ENCODE data around the gene ATP1A4. TPM values are rescaled to one million over a fixed set of nuclear protein-coding genes. Genes with fewer than 3 reads are reported as not detected.
"Not testable (repeated sequence)": the region's sequence is repeated elsewhere in the genome, so short reads cannot be mapped to it uniquely, and the experiment has no call there.

ATP1A4 gene
- total RNA-seq, 1 donor from 2014 or later = not detected

DNA sequence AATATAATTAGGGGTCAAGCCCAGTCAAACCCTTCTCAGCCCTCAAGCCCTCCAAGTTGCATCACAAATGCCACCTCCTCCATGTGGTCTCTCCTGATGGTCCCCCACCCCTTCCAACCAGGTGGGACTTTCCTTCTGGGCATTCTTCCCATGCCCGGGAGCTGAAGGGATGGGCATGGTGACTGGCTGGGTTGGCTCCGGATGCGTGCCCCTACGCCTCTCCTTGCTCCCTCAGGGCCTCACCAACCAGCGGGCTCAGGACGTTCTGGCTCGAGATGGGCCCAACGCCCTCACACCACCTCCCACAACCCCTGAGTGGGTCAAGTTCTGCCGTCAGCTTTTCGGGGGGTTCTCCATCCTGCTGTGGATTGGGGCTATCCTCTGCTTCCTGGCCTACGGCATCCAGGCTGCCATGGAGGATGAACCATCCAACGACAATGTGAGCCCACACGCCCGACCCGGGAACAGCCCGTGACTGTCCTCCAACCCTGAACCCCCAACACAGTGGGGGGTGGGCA is 28.4 kb upstream of the ATP1A4 start:
- no peak overlapping the region for H3K4me3 Mint-ChIP-seq (ENCODE audit: unreplicated experiment)
- no peaks in the 10 kb centered on the region for H3K36me3 Mint-ChIP-seq (ENCODE audit: unreplicated experiment)
- no peaks in the 10 kb centered on the region for H3K4me1 Mint-ChIP-seq (ENCODE audit: low read depth, unreplicated experiment)
- H3K9me3 Mint-ChIP-seq (ENCODE audit: unreplicated experiment) = no peaks in the 10 kb centered on the region
- no peak for DNase-seq
- no peak overlapping the region for H3K27ac Mint-ChIP-seq (ENCODE audit: unreplicated experiment)
- TF ChIP-seq, protein P1, sequence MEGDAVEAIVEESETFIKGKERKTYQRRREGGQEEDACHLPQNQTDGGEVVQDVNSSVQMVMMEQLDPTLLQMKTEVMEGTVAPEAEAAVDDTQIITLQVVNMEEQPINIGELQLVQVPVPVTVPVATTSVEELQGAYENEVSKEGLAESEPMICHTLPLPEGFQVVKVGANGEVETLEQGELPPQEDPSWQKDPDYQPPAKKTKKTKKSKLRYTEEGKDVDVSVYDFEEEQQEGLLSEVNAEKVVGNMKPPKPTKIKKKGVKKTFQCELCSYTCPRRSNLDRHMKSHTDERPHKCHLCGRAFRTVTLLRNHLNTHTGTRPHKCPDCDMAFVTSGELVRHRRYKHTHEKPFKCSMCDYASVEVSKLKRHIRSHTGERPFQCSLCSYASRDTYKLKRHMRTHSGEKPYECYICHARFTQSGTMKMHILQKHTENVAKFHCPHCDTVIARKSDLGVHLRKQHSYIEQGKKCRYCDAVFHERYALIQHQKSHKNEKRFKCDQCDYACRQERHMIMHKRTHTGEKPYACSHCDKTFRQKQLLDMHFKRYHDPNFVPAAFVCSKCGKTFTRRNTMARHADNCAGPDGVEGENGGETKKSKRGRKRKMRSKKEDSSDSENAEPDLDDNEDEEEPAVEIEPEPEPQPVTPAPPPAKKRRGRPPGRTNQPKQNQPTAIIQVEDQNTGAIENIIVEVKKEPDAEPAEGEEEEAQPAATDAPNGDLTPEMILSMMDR (IDR thresholded peaks at IDR 0.05; ENCODE audit: partially characterized antibody, unreplicated experiment) = no peak
- no peaks in the 10 kb centered on the region for H3K27me3 Mint-ChIP-seq (ENCODE audit: unreplicated experiment)

DNA sequence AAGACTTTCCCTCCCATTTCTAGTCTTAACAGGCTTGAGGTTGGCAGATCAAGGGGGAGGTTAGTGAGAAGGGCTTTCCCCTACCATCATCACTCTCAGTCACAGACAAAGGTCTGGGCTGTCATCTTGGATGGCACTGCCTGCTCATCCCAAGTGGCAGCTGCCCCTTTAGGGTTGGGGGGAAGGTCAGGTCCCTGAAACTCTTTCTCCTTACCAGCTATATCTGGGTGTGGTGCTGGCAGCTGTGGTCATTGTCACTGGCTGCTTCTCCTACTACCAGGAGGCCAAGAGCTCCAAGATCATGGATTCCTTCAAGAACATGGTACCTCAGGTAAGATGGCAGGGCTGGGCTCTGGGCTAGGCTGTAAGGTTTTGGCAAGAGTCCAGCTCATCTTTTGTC is 27.7 kb upstream of the ATP1A4 start:
- DNase-seq = no peak
- no peak overlapping the region for H3K4me3 Mint-ChIP-seq (ENCODE audit: unreplicated experiment)
- H3K4me1 Mint-ChIP-seq (ENCODE audit: low read depth, unreplicated experiment) = no peaks in the 10 kb centered on the region
- no peaks in the 10 kb centered on the region for H3K9me3 Mint-ChIP-seq (ENCODE audit: unreplicated experiment)
- TF ChIP-seq, protein P1 (IDR thresholded peaks at IDR 0.05; ENCODE audit: partially characterized antibody, unreplicated experiment) = no peak
- no peak overlapping the region for H3K27ac Mint-ChIP-seq (ENCODE audit: unreplicated experiment)
- H3K36me3 Mint-ChIP-seq (ENCODE audit: unreplicated experiment) = no peaks in the 10 kb centered on the region
- no peaks in the 10 kb centered on the region for H3K27me3 Mint-ChIP-seq (ENCODE audit: unreplicated experiment)

DNA sequence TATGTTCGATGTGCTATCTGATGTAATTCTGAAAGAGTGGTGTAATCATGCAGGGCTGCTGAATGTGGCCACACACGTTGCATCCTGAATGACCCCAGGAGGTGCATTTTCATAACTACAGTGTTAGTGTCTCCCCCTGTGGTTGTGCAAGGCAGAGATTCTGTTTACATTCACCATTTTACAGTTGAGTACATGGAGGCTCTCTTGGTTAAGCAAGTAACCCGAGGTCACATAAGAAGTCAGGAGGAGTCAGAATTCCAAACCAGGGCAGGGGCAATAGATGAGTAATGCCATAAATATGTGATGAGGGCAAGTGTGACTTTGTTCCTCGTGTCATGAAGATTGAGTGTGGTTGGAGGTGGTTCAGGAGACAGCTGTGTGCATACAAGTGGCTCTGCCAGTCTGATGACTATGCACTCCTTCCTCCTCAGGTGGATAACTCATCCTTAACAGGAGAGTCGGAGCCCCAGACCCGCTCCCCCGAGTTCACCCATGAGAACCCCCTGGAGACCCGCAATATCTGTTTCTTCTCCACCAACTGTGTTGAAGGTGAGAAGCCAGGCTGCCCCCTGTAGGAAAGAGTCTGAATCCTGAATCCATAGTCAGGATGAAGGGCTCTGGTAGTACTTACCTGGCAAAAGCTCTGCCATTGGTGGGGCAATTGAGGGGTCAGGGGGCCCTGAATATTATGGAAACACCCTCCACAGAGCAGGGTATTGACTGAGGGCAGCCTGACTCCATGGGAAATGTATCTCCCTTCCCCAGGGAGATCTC is 26.5 kb upstream of the ATP1A4 start:
- Mint-ChIP-seq H3K4me1 (ENCODE audit: low read depth, unreplicated experiment) (no peaks in the 10 kb centered on the region), H3K27ac (ENCODE audit: unreplicated experiment) (no peak overlapping the region), H3K27me3 (ENCODE audit: unreplicated experiment) (no peaks in the 10 kb centered on the region), H3K4me3 (ENCODE audit: unreplicated experiment) (no peak overlapping the region), H3K36me3 (ENCODE audit: unreplicated experiment) (no peaks in the 10 kb centered on the region), H3K9me3 (ENCODE audit: unreplicated experiment) (no peaks in the 10 kb centered on the region)
- TF ChIP-seq, protein P1 (IDR thresholded peaks at IDR 0.05; ENCODE audit: partially characterized antibody, unreplicated experiment) = no peak
- no peak for DNase-seq

DNA sequence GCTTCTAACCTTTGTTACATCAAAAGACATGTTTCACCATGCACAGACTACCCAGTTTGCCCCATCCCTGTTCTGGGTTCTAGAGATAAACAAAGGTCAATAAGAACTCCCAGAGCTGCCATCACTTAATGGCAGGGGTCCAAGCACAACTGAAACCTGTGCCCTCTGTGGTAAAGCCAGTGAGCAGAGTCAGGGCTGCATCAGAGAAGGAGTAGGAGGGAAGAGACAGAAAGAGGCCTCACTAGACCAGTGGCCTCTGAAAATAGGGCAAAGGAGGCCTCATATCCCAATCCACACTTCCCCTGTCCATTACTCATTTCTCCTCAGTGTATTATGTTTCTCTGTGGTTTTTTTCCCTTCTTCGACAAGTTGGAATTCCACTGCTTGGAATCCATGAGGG is 25.7 kb upstream of the ATP1A4 start:
- H3K27me3 Mint-ChIP-seq (ENCODE audit: unreplicated experiment) = peaks cover under 1% of the 10 kb centered on the region
- no peaks in the 10 kb centered on the region for H3K9me3 Mint-ChIP-seq (ENCODE audit: unreplicated experiment)
- no peaks in the 10 kb centered on the region for H3K4me1 Mint-ChIP-seq (ENCODE audit: low read depth, unreplicated experiment)
- TF ChIP-seq, protein P1 (IDR thresholded peaks at IDR 0.05; ENCODE audit: partially characterized antibody, unreplicated experiment) = no peak
- H3K36me3 Mint-ChIP-seq (ENCODE audit: unreplicated experiment) = no peaks in the 10 kb centered on the region
- DNase-seq = no peak
- H3K27ac Mint-ChIP-seq (ENCODE audit: unreplicated experiment) = no peak overlapping the region
- H3K4me3 Mint-ChIP-seq (ENCODE audit: unreplicated experiment) = no peak overlapping the region

DNA sequence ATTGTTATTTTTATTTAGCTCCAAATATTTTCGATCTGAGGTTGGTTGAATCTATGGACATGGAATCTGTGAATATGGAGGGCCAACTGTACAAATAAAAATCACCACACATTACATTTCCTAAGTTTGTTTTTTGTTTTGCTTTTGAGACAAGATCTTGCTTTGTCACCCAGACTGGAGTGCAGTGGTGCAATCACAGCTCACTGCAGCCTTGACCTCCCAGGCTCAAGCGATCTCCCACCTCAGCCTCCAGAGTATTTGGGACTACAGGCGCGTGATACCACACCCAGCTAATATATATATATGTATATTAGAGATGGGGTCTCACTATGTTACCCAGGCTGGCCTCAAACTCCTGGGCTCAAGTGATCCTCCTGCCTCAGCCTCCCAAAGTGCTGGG is 25.1 kb upstream of the ATP1A4 start:
- H3K4me3 Mint-ChIP-seq (ENCODE audit: unreplicated experiment); H3K9me3 Mint-ChIP-seq (ENCODE audit: unreplicated experiment); H3K27me3 Mint-ChIP-seq (ENCODE audit: unreplicated experiment); H3K27ac Mint-ChIP-seq (ENCODE audit: unreplicated experiment); H3K36me3 Mint-ChIP-seq (ENCODE audit: unreplicated experiment); DNase-seq; H3K4me1 Mint-ChIP-seq (ENCODE audit: low read depth, unreplicated experiment): not testable (repeated sequence)
